SK-N-DZ (cell line): ENCODE measurements around the gene PRICKLE2.

Experiments
- DNase-seq: peaks from one replicate; pipeline ENCODE4 v3.0.0-alpha.2; 2015; ENCODE audit warnings: low spot score

PRICKLE2 gene

GRCh38 chr3:64160000-64160695 lies 65.1 kb downstream of the PRICKLE2 start:
- no peak for DNase-seq

GRCh38 chr3:64158334-64158733 lies 66.9 kb downstream of the PRICKLE2 start:
- DNase-seq: no peak

DNA sequence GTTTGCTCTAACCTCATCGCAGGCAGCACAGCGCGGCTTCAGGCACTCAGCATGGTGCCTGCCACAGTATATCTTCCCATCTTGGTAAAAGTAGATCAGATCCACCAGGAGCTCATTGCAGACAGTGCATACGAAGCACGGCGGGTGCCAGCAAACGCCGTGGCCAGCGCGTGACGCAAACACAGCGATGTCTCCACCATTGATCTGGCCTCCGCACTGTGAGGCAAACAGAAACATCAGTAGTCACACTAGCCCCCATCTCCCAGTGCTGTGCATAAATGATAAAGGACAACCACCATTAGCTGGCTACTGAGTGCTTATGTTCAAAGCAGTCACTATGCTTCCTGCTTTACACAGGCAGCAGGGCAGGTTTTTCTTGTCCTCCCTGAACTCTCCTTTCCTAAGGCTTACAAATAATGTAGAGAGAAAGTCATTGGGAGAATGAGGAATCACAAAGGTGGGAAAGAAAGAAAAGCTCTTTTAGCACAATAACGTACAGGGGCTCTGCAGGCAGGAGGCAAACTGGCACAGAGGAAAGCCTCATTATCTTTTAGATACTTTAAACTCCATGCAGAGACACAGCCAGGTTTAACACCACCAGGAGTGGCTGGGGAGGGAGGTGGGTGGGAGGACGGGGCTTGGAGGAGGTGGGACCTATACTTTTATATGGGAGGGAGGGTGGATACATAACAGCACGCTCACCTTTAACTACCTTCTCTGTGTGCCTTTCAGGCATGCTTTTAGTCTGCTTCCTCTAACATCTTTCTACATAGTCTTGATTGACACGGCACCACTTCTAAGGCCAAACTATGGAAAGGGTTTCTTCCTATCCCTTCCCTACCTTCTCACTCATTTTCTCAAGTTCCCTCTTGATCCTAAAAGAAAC lies 67.9 kb downstream of the PRICKLE2 start:
- no peak for DNase-seq

GRCh38 chr3:64155328-64155727 lies 69.9 kb downstream of the PRICKLE2 start:
- DNase-seq: no peak

DNA sequence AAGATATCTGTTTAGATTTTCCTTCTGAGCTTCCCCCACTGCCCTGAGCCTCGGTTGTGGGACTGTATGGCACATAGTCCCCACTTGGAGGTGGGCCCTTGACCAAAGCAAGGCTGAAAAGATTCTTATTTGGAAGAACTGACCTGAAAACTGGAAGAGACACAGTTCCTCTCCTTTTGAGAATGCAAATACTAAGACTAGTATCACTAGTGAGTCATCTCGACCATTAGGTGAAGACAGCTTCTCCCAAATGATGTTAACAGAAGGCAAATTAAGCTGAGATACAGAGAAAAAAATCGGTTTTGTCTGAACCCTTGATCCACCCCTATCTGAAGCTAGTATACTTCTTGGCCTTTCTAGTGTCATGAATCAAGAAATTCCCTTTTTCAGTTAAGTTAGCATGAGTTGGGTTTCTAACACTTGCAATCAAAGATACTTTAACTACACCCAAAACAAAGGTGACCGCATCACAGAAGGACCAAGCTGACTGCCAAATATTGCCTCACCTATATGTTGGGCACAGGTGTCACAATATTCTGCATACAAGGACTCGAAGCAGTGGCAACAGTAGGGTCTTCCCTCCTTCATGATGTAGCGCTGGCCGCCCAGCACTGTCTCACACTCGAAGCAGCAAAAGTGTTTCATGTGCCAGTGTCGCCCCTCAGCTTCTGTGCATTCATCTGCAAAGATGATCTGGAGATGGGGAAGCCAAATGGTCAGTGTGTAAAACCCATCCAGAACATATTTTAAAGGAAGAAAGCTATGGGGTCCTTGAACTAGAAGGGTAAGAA lies 72.4 kb downstream of the PRICKLE2 start:
- no peak for DNase-seq

DNA sequence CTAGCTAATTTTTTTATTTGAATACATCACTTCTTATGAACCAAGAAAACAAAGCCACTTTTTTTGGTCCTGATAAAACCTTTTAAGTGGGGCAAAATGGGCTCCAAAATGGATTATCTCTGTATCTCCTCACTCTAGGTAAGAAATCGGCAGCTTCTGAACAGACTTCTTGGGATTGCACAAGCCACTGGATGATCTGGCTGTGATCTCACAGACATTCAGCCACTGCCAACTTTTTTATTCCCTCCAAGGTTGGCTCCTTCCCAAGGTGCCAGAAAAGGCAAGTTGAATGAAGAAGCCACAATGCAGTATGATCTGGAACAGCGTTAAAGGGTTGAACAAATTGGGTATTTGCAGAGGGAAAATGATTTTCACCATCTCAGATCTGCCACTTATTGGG lies 73.2 kb downstream of the PRICKLE2 start:
- no peak for DNase-seq

GRCh38 chr3:64151342-64151871 lies 73.9 kb downstream of the PRICKLE2 start:
- no peak for DNase-seq

DNA sequence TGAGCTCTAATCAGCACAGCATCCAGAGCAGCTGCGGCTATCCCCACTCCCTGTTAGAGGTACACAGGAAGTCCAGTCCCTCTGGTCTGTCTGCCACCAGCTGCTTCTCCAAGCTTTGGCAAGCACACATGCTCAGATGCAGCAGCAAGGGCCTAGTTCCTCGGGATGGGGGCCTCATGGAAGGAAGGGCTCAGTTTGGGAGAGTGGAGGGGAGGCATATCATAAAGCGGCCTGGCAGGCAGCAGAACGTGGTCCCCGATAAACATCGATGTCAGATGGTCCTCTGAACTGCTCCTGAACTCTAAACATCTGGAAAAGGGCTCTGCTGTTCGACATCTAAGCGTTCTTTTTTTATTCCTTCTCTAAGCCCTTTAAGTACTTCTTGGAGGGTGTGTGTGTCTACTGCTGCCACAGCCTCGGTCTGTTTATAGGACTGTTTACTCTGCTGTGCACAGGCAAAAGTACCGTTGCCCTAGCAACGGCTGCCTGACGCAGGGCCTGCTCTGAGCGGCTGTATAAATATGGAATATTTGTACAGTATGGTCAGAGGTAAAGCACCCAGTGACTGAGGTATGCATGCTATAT lies 74.6 kb downstream of the PRICKLE2 start:
- DNase-seq: peak; percentile 34

DNA sequence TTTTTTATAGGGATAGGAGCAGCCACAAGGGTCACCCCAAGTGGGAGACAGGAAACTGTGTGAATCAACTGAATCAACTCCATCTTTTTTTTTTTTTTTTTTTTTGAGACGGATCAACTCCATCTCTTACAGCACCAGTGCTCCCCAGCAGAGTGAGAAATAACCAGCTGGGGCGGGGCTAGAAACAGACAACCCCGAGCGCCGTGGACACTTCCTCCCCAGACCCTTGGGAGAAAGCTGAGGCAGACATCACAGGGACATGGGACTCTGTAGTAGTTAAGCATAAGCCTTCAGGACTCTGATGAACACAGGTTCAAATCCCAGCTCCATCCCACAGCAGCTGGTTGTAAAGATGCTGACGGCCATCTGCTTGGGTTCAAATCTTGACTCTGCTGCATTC lies 75.4 kb downstream of the PRICKLE2 start:
- no peak for DNase-seq

DNA sequence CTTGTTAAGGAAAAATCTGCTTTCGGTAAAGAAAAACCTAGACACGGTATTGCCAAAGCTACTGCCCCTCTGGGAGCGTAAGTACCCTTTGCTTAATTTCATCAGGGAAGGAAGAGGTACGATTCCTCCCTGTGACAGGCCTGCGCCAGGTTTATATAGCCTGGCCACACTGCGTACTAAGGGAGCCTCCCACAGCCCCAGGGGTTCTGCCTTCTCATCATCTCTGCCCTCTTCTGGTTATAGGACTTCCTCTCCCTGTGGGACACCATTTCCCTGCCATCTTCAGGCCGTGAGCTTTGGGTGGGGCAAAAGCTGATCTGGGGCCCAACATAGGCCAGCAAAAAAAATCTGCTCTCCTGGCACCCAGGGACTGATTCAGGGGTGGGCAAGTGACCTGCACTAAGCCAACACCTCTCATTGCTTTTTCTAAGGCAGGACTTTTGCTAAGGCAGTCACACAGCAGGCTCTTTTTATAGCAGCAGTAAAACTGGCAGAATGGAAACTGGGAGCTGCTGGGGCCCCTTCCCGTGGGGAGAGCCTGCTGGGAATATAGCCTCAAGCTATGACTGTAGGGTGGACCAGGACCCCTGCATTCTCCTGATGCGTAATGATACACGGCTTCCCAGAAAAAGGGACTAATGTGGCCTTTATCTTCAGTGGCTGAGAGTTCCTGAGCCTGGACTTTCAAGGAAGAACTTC lies 76.2 kb downstream of the PRICKLE2 start:
- no peak for DNase-seq

DNA sequence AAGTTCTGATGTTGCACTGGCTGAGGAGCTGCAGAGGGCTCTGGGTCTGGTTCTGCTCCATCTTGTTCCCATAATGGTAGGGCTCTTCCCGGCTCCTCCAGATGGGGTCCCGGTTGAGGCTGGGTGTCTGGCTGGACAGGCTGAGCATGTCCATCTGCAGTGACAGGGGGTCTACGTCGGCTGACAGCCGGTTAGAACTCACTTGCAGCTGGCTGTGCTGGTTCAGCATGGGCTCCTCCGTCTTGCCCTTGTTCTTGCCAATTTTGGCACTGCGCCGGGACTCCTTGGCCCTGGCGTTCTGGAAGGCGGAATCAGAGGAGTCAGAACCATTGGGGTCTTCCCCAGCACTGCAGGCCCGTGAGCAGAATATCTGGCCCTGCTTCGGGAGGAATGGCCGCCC lies 78.1 kb downstream of the PRICKLE2 start:
- no peak for DNase-seq

GRCh38 chr3:64145438-64145837 lies 79.8 kb downstream of the PRICKLE2 start:
- no peak for DNase-seq

DNA sequence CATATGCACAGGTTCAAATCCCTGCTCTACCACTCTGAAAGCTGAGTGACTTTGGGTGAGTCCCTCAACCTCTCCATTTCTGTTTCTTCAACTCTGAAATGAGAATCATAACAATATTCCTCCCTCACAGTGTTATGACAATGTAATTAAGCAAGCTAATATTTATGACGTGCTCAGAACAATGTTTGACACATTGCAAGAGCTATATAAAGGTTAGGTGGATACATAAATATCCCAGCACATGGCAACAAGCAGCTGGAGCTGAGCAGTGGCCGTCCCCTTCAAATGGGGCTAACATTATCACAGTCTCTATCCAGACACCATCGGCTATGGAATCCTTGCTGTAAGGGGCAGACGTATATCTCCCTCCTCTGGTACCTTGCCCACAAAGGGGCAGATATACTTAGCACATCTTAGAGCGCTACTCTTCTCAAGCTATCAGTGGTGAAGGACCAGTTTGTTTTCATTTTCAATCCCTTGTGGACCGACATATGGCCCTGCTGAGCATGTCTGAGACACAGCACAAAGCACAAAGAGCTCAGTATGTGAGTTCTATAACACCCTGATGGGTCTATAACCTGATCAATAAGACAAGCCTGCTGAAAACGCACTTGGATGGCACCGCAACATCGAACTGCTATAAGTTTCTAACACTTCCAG lies 80.9 kb downstream of the PRICKLE2 start:
- no peak for DNase-seq

DNA sequence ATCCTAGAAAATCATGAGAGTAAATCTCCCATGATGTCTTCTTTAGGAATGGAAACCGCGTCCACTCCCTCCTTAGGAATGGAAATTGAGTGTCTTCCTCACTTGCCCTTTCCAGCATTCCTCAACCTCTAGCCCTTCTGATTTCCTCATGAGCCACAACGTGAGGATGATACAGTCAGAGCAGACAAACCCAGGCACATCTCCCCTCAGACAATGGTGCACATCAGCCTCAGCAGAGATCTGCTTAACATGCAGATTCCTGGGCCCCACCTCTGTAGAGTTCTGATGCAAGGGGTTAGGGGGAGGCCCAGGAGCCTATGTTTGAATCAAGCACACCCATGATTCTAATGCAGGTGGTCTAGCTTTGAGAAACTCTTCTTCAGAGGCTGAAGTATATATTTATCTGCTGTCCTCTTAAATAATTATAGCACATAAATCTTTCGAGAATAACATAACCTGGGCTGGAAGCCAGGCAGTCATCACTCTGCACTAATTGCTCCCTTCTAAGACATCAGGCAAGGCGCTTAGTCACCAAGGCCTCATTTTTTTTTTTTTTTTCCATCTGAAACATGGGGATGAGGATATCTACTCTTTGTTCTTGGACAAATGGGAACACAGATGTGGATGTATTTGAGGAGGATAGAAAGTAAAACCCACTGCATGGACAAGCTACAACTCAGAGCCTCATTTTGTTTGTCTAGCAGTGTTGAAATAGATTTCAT lies 81.7 kb downstream of the PRICKLE2 start:
- peak; percentile 24 for DNase-seq

DNA sequence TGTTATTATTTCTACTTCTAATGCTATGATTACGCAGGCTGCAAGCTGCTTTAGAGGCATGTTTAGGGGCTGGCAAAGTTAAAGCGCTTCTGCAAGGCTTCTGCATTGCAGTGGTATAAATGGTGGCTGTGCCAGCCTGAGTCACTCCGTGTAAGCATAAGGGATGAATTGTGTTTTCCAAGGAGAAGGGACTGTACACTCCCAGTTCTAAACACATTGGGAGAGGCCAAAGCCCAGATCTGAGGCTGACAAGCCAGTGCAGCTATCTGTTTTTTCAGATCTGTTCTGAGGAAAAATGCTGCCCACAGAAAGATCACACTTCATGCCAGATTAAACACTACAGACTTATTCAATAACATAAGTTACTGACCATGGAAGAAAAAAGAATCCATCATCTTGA lies 83.8 kb downstream of the PRICKLE2 start:
- DNase-seq: no peak

- no peak for DNase-seq
Observed at GRCh38 chr3:64140651-64141050, 84.6 kb downstream of the PRICKLE2 start.

GRCh38 chr3:64138656-64139375 lies 86.5 kb downstream of the PRICKLE2 start:
- DNase-seq: no peak

DNA sequence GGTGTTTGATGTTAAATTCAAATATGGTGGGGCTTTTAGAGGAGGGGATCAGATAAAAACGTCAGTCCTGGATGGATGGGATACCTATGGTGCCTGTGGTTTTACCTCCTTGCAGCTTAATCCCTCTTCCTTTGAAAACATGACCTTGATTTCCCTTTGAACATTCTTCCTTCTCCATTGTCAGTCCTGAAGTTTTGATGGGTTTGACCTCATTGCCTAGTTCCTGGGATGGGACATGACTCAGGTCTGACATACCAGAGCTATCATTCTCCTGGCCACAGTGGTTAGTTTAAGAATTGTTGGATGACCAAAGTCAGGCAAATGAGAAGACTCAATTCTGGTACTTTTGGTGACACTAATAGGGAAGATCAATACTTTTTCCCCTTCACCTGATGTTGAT lies 87.2 kb downstream of the PRICKLE2 start:
- no peak for DNase-seq

GRCh38 chr3:64134882-64135281 lies 90.4 kb downstream of the PRICKLE2 start:
- DNase-seq: no peak
